Stimulated activated CD4-positive, alpha-beta T cell treated with anti-CD3 and anti-CD28 coated beads, Interleukin-4, amount 100 ng/mL, for 1 hour (primary cell): ENCODE measurements around the gene LRRC36.
"Not testable (repeated sequence)": the region's sequence is repeated elsewhere in the genome, so short reads cannot be mapped to it uniquely, and the experiment has no call there.

Experiments
- DNase-seq: peaks from one replicate; pipeline ENCODE4 v3.0.0-alpha.2; 2020

Gene LRRC36

DNA sequence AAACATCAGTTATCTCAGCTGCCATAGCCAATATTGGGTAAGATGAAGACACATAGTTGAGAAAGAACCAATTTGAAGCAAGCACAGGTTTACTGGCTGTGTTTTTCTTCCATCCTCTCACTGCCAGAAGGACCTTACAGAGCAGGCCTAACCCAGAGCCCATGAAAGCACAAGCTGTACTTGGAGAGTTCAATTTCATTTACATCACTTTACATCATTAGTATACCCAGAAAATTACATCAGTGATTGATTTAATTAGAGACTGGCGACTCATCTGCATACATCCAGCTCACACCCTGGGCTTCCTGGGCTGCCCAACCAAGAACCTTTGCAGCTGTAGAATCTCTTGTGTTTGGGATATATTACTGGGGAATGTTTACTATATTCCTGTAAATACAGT, 23.7 kb downstream of the LRRC36 start:
- DNase-seq, result no peak

DNA sequence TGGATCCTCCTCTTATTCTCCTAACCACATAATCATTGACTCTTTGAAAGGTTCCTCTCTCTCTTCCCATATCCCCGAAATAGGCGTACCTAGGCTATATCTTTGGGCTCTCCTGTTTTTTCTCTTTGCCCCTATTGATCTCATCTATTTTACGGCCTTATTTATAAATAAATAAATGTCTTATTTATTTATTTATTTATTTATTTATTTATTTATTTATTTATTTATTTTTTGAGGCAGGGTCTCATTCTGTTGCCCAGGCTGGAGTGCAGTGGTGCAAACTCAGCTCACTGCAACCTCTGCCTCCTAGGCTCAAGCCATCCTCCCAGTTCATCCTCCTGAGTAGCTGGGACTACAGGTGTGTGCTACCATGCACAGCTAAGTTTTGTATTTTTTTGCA, 25.8 kb downstream of the LRRC36 start:
- DNase-seq, result not testable (repeated sequence)

DNA sequence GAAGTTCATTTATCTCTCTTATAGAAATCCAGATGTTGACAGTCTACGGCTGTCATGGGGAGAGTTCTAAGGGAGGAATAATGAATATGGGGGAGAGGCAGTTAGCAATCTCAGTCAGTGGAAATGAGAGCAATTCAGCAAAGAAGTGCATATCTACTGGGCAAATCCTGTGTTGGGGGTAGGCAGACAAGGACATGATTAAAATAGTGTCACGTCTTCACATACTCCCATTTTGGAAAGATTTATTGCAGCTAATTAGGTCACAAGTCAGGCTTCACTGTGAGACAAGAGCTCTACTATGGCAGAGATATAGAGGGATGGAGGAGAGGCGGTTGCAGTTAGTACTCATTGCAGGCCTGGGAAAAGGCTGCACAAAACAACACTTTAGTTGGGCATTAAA, 29.8 kb downstream of the LRRC36 start:
- no peak for DNase-seq

DNA sequence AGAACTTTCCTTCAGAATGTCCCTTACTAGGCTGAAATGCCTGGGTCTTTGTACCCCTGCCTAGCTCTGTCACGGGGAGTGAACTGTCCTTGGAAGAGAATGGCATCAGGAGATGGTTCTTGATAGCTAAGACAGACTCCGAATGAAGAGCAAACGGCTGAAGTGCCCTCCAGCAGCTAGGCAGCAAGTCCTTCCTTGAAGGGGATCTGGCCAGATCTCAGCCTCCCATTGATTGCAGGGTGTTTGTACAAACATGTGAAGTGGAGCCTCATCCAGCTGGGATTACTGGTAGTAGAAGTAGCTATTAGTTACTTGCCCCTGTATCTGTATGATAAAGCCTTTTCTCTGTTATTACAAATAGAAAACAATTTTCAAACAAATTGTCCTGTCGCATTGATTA, 30.9 kb downstream of the LRRC36 start:
- no peak for DNase-seq

DNA sequence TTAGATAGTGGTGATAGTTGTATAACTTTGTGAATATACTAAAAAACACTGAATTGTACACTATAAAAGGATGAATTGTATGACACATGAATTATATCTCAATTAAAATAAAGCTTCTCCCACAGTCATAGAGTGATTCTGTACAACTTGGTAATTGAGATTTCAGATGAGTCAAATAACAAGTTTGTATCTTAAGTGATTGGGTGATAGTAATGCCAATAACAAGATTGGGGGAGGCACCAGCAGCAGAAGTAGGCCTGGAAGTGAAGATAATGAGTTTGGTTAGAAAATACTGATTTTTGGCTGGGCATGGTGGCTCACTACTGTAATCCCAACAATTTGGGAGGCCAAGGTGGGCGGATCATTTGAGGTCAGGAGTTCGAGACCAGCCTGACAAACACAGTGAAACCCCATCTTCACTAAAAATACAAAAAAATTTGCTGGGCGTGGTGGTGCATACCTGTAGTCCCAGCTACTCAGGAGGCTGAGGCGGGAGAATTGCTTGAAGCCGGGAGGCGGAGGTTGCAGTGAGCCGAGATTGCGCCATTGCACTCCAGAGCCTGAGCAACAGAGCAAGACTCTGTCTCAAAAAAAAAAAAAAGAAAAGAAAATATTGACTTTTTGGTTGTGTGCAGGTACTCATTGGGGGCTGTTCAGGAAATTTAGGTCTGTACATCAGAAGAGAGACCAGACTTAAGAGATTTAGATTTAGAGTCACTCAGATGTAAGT, 33.1 kb downstream of the LRRC36 start:
- DNase-seq, result not testable (repeated sequence)

DNA sequence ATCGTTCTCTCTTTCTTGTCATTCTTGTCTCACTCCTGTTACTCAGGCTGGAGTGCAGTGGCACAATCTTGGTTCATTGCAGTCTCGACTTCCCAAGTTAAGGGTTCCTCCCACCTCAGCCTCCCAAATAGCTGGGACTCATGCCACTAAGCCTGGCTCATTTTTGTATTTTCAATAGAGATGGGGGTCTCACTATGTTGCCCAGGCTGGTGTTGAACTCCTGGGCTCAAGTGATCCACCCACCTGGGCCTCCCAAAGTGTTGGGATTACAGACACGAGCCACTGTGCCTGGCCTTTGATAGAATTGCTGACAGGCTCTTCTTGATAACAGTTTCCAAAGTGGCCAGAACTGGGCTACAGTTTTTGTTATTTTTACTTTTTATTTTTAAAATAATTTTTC, 34.4 kb downstream of the LRRC36 start:
- no peak for DNase-seq

DNA sequence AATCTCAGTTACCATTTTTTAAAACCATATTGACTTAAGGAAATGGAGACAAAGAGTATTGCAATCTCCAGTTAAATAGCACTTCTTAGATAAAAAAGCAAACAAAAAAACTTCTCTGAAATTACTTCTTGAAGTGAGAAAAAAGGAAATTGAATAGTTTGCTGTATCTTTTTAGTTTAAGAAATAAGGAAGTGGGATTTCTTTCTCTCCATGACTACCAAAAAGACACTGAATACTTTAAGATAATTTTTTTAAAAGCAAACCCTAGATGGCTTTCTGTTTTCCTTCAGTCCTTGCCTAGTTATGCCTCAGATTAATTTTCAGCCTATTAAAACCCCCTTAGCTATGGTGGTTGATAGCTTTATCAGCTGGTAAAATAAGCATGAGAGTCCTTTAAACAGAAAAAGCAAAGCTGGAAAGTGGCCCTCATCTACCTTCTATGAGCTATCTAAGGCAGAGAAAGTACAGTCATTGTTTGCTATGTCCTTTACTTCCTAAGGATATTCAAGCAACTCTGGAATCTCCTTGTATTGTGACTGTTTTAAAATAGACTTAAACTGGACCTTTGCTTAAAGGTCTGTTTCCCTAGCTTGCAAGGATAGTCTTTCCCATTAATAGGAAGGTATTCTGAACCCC, 38.1 kb downstream of the LRRC36 start:
- no peak for DNase-seq

DNA sequence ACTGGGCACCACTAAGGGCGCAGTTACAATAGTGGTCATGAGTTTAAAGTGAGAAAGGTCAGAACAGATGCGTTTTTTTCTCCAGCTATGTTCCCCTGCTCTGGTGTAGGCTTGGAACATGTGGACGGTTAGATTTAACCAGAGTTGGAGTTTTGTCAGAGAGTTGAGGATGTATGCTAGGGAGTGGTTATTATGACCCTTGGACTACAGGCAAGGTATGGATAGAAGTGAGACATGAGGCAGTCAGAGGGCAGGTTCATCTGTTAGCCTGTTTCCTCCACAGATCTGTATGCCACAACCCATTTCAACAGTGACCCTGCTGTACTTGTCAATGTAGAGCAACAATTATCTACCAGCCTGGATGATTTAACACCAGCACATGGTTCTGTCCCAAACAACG, 44.0 kb downstream of the LRRC36 start:
- DNase-seq, result no peak

DNA sequence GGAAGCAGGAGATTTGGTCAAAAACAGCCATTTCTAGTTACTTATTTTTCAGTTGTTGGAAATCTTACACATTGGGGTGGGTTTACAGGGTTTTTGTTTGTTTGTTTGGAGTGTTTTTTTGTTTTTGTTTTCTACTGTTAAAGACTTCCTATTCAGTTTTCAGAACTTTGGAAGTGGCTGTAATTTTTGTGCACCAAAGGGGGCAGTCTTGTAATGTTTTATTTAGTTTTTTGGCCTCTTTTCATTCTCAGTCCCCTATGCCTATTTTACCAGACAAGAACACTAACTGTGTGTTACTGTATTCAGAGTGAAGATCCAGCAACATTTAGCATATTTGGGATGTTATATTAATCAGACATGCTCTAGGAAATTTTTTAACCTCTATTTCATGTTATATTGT, 46.0 kb downstream of the LRRC36 start:
- no peak for DNase-seq

DNA sequence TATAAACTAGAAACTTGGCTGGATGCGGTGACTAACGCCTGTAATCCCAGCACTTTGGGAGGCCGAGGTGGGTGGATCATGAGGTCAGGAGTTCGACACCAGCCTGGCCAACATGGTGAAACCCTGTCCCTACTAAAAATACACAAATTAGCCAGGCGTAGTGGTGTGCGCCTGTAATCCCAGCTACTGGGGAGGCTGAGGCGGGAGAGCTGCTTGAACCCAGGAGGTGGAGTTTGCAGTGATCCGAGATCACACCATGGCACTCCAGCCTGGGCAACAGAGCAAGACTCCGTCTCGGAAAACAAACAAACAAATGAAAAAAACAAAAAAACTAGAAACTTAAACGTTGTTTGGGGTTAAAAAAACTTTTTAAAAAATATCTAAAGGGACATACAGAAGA, 49.4 kb downstream of the LRRC36 start:
- DNase-seq, result not testable (repeated sequence)

DNA sequence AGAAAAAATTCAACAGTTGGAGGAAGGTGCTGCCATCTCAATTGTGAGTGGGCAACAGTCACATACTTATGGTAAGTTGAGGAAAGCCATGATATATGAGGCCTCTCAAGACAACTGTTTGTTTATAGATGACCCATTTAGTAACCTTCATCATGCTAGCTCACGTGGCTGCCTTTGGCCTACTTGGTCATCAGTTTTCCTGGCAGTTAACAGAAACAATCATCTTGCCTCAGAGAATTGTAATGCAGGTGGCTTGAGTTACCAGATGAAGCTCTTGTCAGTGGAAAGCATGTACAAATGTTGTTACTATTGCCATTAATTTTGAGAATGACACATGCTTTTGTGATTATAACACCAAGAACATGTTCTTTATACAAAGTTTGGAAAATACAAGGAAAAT, 52.0 kb downstream of the LRRC36 start:
- DNase-seq, result no peak

DNA sequence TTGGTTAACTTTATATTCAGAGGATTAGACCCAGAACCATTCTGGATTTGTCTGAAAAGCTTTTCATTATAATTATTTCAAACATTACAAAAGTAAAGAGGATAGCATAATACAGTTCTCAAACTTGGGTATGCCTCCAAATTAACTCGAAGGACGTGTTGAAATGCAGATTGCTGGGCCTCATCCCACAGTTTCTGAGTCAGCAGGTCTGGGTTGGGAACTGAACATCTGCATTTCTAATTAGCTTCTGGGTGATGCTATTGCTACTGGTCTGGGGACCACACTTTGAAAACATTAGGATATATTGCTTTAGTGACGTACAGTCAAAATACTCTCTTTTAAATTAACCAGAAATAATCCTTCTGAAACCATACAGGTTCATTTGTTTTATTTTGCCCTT, 56.7 kb downstream of the LRRC36 start:
- no peak for DNase-seq

DNA sequence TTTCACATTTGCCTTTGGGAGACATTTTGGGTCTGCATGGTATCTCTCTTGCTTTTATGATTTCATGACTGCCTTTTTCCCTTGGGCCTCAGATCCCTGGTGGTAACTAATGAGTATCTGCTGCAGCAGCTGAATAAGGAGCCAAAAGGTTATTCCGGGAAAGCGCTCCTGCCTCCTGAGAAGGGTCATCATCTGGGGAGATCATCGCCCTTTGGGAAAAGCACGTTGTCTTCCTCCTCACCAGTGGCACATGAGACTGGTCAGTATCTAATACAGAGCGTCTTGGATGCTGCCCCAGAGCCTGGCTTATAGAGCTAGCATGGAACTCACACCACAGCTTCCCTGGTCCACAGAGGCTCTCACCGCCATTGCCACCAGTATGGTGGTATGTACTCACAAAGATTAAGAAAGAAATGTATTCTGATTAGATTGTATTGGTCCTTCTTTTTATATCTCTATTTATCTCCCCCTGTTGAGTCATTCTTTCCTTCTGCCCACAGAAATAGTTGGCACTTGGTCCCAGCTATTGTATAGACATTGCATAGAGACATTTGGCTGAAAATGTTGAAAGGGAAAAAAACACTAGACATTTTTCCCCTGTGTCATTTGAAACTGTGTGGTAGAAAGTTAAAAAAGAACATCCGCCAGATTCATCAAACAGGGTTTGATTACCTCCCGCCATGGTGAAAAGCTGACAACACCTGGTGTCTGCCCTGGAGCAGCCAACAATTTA, 58.3 kb downstream of the LRRC36 start:
- DNase-seq, result no peak

DNA sequence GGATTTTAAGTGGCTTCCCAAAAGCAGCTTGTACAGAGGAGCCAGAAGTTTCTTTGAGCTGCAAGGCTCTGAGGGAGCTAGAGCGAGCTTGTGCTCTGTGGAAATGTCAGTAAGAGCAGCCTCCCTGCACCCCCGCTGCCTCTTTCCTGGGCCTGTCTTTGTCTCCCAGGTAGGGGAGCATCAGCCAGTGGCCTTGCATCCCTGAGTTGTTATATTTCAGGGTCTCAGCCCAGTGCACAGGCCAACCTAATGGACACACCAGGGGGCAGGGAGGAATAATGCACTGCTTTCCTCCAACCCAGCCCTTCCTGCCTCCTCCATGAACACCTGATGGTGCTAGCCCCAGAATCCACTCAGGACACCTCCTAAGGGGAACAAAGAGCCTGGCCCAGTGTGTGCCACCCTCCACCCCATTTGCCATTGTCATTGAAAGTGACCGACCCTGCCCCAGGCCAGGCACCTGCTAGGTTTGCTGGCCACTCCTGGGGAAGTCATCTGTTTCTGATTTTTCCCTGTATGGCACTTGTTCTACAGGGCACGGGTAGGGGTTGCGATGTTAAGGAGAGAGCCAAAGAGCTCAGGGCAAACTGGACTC, 60.3 kb downstream of the LRRC36 start:
- no peak for DNase-seq

DNA sequence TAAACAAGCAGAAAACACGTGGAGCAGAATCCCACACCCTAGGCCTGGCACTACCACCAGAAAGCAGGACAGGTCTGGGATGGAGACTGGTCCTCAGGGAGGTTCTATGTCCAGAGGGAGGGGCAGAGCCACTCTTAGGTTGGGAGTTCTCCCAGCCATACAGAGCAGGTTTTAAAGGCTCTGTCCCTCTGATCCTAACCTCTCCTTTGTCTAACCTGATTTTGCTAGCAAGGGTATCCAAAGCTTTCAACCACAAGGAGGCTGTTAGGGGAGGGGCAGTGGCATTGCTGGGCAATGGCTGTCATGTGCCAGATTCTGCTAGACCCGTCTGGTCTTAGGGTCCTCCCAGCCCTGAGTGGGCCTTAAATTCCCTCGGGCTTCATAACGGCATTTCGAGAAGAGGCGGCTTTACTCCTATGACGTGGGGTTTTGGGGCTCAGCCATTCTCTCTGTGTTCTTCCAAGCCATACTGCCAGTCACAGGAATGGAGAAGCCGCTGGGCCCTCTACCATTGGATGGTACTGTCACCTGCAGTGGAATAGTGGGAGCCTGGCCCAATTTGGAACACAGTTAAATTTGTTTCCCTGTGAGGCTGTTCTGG, 61.0 kb downstream of the LRRC36 start:
- no peak for DNase-seq

DNA sequence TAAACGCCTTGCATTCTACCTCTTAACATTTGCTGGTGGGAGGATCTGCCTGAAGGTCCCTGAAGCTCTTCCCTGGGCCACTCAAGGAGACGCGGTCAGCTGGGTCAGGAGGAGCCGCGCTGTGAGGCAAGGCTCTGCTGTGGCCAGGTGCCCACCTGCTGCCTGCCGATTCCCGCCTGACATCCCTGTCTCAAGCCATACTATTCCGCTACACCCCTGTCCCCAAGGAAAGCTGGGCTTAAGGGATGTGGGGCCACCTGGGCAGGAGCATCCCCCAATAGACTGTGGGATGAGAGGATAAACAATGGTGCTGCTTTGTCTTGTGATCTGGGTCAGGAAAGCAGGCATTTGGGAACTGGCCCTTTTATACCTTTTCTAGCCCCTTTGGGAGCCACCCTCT, 61.6 kb downstream of the LRRC36 start:
- DNase-seq, result no peak

DNA sequence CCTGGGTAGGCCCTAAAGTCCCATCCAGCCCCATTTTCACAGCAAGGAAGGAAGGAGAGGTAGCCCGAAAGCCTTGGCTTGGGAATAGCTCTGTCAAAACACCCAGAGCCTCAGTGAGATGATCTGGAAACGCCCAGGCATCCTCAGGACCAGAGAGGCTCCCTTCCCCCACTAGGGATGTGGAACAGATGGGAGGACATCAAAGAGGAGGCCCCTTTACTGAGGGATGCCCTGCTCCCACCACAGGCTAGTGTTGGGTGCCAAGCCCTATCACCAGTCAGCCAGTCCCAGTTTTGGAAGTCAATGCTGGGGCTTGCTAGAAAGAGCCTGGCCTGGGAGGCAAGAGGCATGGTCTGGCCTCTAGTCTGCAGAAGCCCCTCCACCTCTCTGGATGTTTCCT, 62.0 kb downstream of the LRRC36 start:
- DNase-seq, result no peak

DNA sequence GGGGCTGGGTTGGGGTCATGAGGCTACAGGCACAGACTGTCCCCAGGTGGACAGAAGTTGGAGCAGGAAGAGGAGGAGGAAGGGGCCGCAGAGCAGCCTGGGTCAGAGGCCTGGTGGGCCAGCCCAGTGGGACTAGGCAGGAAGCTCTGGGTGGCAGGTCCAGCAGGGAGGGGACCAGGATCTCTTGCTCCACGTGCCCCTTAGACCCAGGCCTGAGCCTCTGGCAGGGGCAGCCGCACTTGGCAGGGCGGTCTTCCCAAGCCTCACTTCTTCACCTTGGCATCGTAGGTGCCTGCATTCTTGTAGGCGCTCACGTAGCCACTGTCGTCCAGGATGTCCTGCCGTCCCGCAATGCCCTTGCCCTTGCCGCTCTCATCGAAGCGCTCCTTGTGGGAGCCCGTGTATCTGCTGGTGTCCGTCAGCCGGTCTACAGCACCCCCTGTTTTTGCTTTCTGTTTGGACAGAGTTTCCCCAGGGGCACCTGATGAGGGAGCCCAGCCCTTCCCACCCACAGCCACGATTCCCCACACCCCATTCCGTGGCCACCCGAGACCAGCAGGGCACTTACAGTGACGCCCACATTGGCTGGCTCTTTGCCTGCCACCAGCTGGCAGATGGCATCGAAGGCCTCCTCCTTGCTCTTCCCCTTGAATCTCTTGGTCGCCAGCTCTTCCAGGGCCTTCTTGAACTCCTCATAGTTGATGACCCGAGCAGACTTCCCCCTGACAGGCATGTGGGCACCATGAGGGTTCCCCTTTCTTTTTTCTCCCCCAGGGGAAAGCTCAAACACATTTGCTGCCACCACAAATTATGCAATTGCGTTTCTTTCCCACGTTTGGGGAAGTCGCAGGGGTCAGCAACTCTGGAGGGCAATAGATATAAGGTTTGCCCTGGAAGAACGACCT, 63.5 kb downstream of the LRRC36 start:
- no peak for DNase-seq

DNA sequence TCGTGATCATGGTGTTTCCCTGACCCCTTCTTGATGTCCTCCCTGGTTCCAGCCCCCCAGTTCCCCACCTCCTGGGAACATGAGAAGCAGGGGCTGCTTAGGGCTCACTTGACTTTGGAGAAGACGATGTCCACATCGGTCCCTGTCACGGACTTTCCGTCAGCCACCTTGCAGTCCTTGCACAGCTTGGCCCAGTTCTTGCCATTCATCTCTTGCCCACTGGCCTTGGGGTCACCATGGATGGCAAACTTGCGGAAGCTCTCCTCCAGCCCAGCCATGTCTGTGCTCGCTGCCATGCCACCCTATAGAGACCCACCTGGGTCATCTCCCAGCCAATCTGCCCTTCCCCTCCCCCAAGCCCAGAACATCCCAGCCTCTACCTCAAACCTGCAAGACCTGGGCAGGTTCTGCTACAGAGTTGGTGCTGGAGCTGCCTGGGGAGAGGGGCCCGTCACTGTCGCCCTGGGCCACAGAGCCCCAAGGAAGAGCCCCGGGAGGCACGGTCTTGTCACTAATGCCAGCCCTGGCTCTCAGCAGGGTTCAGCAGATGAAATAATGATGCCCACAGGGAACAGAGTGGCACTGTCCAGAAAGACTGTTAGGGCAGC, 64.3 kb downstream of the LRRC36 start:
- no peak for DNase-seq

DNA sequence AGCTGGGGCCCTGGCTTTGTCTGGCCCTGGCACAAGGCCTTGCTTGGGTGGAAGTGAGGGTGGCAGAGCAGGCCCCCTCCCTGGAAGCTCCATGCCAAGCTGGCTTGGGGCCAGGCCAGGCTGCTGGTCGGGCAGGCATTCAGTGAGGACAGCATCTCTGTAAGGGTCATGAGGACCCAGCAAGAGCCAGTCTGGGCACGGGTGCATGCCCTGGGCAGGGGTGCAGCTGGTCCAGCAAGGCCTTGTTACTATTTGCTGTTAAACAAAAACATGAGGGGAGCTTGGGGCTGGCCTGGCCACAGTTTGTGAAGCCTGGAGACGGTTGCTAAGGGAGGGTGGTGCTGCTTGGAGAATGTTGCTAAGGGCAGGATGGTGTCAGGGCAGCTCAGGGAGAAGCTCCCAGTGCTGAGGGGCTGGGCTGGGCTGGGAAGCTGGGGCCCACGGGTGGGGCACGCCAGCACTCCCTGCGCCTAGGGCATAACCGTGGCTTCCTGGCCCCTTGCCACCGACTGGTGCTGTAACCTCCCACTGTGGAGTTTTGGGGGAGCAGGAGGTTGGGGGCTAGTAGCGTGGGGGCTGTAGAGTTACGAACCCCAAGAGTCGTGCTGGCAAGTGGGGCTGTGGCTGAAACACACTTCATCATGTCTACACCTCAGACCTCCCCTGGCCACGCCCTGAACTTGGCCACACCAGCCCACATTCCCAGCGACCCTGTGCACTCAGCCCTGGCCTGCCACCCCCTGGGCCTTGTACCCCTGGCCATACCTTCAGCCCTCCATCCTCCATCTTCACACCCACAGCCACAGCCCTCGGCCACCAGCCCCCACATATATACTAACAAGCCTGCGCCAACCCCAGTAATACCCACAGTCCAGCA, 65.0 kb downstream of the LRRC36 start:
- no peak for DNase-seq
